Effector memory CD8-positive, alpha-beta T cell (primary cell): ENCODE data around the gene CDK18.

Experiments used
- ATAC-seq: fragments of 150-1000 bp; cut with Tn5 transposase; replicated peaks from 2 replicates; pipeline ENCODE4 v1.10.0; 2021; ENCODE audit warnings: mild to moderate bottlenecking, moderate library complexity
- DNase-seq, 3 experiments: peaks; one replicate each; pipeline ENCODE4 v3.0.0; 2021
- H3K27ac Mint-ChIP-seq, 2 donors: one replicate each; pipeline ENCODE4 v1.8.0; 2022; ENCODE audit warnings: mild to moderate bottlenecking in 2 of 2, mixed read lengths in 2 of 2, moderate library complexity in 2 of 2
- H3K27me3 Mint-ChIP-seq, 2 donors: one replicate each; pipeline ENCODE4 v1.8.0; 2022; ENCODE audit warnings: mixed read lengths in 2 of 2
- H3K36me3 Mint-ChIP-seq: one replicate; pipeline ENCODE4 v1.8.0; 2022; ENCODE audit warnings: mild to moderate bottlenecking, moderate library complexity, mixed read lengths; ENCODE audit not compliant: insufficient read depth
- H3K4me1 Mint-ChIP-seq, 2 donors: one replicate each; pipeline ENCODE4 v1.8.0; 2022; ENCODE audit warnings: low read depth in 2 of 2, mixed read lengths in 2 of 2
- H3K4me3 Mint-ChIP-seq, 2 donors: one replicate each; pipeline ENCODE4 v1.8.0; 2022; ENCODE audit warnings: mild to moderate bottlenecking in 2 of 2, mixed read lengths in 2 of 2, moderate library complexity in 2 of 2
- H3K9me3 Mint-ChIP-seq, 2 donors: one replicate each; pipeline ENCODE4 v1.8.0; 2022; ENCODE audit warnings: mixed read lengths in 2 of 2

The CDK18 gene

GRCh38 chr1:205570796-205571537 is 66.5 kb downstream of the CDK18 start:
- Mint-ChIP-seq H3K27ac (no peak overlapping the region), H3K9me3 (no peaks in the 10 kb centered on the region), H3K4me1 (no peaks in the 10 kb centered on the region), H3K36me3 (no peaks in the 10 kb centered on the region), H3K4me3 (no peak overlapping the region), H3K27me3 (peaks cover 57 to 91% of the 10 kb centered on the region in 2 donors)
- ATAC-seq (no peak), DNase-seq (no peak)

GRCh38 chr1:205571747-205572146 is 67.3 kb downstream of the CDK18 start:
- no peak for DNase-seq
- H3K27me3 Mint-ChIP-seq: peaks cover 55 to 91% of the 10 kb centered on the region in 2 donors
- no peaks in the 10 kb centered on the region for H3K9me3 Mint-ChIP-seq
- H3K27ac Mint-ChIP-seq: no peak overlapping the region
- no peaks in the 10 kb centered on the region for H3K4me1 Mint-ChIP-seq
- H3K4me3 Mint-ChIP-seq: no peak overlapping the region
- no peak for ATAC-seq
- no peaks in the 10 kb centered on the region for H3K36me3 Mint-ChIP-seq

- H3K4me3 Mint-ChIP-seq: no peak overlapping the region
- no peaks in the 10 kb centered on the region for H3K4me1 Mint-ChIP-seq
- no peaks in the 10 kb centered on the region for H3K9me3 Mint-ChIP-seq
- DNase-seq (no peak), ATAC-seq (no peak)
- no peaks in the 10 kb centered on the region for H3K36me3 Mint-ChIP-seq
- H3K27ac Mint-ChIP-seq: no peak overlapping the region
- peaks cover 55 to 91% of the 10 kb centered on the region in 2 donors for H3K27me3 Mint-ChIP-seq
Observed at GRCh38 chr1:205572421-205572820, 68.0 kb downstream of the CDK18 start.

- Mint-ChIP-seq H3K9me3 (no peaks in the 10 kb centered on the region), H3K27me3 (peaks cover 51 to 94% of the 10 kb centered on the region in 2 donors), H3K36me3 (no peaks in the 10 kb centered on the region), H3K4me1 (no peaks in the 10 kb centered on the region), H3K4me3 (no peak overlapping the region), H3K27ac (no peak overlapping the region)
- ATAC-seq: no peak
- DNase-seq: no peak
Observed at GRCh38 chr1:205575294-205575885, 70.9 kb downstream of the CDK18 start.

GRCh38 chr1:205576011-205576410 is 71.5 kb downstream of the CDK18 start:
- Mint-ChIP-seq H3K4me1 (no peaks in the 10 kb centered on the region), H3K4me3 (no peak overlapping the region), H3K27ac (no peak overlapping the region), H3K27me3 (peaks cover 45 to 94% of the 10 kb centered on the region in 2 donors), H3K36me3 (no peaks in the 10 kb centered on the region), H3K9me3 (no peaks in the 10 kb centered on the region)
- ATAC-seq (no peak), DNase-seq (no peak)

GRCh38 chr1:205576805-205577761 is 72.6 kb downstream of the CDK18 start:
- Mint-ChIP-seq H3K27me3 (peaks cover 42 to 94% of the 10 kb centered on the region in 2 donors), H3K4me1 (no peaks in the 10 kb centered on the region), H3K4me3 (no peak overlapping the region), H3K36me3 (peaks cover 3% of the 10 kb centered on the region), H3K27ac (no peak overlapping the region), H3K9me3 (no peaks in the 10 kb centered on the region)
- no peak for ATAC-seq
- no peak for DNase-seq

- DNase-seq (no peak), ATAC-seq (no peak)
- H3K4me1 Mint-ChIP-seq: peaks cover 0 to 3% of the 10 kb centered on the region in 2 donors
- H3K36me3 Mint-ChIP-seq: peaks cover 3% of the 10 kb centered on the region
- H3K27ac Mint-ChIP-seq: no peak overlapping the region
- H3K4me3 Mint-ChIP-seq: no peak overlapping the region
- no peaks in the 10 kb centered on the region for H3K9me3 Mint-ChIP-seq
- peaks cover 34 to 91% of the 10 kb centered on the region in 2 donors for H3K27me3 Mint-ChIP-seq
Observed at GRCh38 chr1:205577874-205578658, 73.6 kb downstream of the CDK18 start.

GRCh38 chr1:205578780-205579571 is 74.5 kb downstream of the CDK18 start:
- Mint-ChIP-seq H3K27ac (no peak overlapping the region), H3K27me3 (peaks cover 30 to 88% of the 10 kb centered on the region in 2 donors), H3K4me3 (no peak overlapping the region), H3K9me3 (no peaks in the 10 kb centered on the region), H3K36me3 (peaks cover 3% of the 10 kb centered on the region), H3K4me1 (peaks cover 0 to 3% of the 10 kb centered on the region in 2 donors)
- DNase-seq (no peak), ATAC-seq (no peak)

- H3K27ac Mint-ChIP-seq: no peak overlapping the region
- peaks cover 30 to 81% of the 10 kb centered on the region in 2 donors for H3K27me3 Mint-ChIP-seq
- DNase-seq: no peak
- H3K4me1 Mint-ChIP-seq: peaks cover 0 to 3% of the 10 kb centered on the region in 2 donors
- peaks cover 3% of the 10 kb centered on the region for H3K36me3 Mint-ChIP-seq
- no peaks in the 10 kb centered on the region for H3K9me3 Mint-ChIP-seq
- no peak overlapping the region for H3K4me3 Mint-ChIP-seq
- ATAC-seq: no peak
Observed at GRCh38 chr1:205579711-205580110, 75.2 kb downstream of the CDK18 start.

GRCh38 chr1:205580140-205580922 is 75.9 kb downstream of the CDK18 start:
- Mint-ChIP-seq H3K4me1 (peaks cover 0 to 3% of the 10 kb centered on the region in 2 donors), H3K27ac (no peak overlapping the region), H3K9me3 (no peaks in the 10 kb centered on the region), H3K4me3 (no peak overlapping the region), H3K27me3 (peaks cover 30 to 75% of the 10 kb centered on the region in 2 donors), H3K36me3 (peaks cover 3% of the 10 kb centered on the region)
- DNase-seq (no peak), ATAC-seq (no peak)

- ATAC-seq: no peak
- H3K4me3 Mint-ChIP-seq: no peak overlapping the region
- no peak overlapping the region for H3K27ac Mint-ChIP-seq
- no peaks in the 10 kb centered on the region for H3K9me3 Mint-ChIP-seq
- no peak for DNase-seq
- H3K4me1 Mint-ChIP-seq: peaks cover 0 to 3% of the 10 kb centered on the region in 2 donors
- H3K27me3 Mint-ChIP-seq: peaks cover 30 to 72% of the 10 kb centered on the region in 2 donors
- peaks cover 3% of the 10 kb centered on the region for H3K36me3 Mint-ChIP-seq
Observed at GRCh38 chr1:205580923-205581180, 76.4 kb downstream of the CDK18 start.
